ENCODE measurements around the gene APH1A.

DNA sequence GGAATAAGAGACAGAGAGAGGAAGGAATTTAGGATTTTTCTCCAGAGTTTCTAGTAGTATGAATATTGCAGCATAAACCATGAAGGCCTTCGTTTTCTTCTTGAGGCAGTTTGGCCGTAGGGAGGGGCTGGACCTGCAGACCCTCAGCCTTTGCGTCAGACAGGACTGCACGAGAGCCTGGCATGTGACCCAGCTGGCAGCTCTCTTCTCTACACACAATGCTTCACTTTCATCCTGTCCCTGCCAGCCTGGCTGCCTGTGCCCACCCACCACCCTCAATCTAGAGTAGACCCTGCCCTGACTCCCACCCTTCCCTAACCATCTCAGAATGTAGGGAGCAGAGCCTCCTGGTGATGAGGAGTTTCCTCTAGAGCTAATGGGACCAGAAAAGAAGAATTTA, 9.6 kb downstream of the APH1A start:
- no peak for TF ChIP-seq CTCF (IDR thresholded peaks at IDR 0.05)
- no peak for TF ChIP-seq POLR2A (IDR thresholded peaks at IDR 0.05)
